Eye (tissue), 1 donor: ENCODE data around the gene C13orf46.
"Not testable (repeated sequence)": the region's sequence is repeated elsewhere in the genome, so short reads cannot be mapped to it uniquely, and the experiment has no call there.

ENCODE experiments used
- DNase-seq: peaks from one replicate; pipeline ENCODE4 v3.0.0-alpha.2; 2015

The C13orf46 gene

DNA sequence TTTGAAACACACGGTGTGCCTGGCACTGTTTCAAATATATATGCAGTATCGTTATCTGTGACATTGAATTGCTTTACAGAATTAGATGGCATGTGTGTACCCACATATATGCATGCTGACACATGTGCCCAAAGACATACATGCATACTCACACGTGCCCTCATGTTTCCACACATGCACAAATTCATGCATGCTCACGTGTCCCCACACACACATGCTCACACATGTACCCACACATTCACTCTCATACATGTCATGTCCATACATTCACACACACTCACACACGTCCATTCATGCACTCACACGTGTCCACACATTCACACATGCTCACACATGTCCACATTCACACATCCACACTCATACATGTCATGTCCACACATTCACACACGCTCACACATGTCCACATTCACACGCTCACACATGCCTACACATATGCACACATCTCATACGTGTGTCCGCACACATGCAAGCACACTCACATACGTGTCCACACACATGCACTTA, 17.9 kb upstream of the C13orf46 start:
- no peak for DNase-seq

DNA sequence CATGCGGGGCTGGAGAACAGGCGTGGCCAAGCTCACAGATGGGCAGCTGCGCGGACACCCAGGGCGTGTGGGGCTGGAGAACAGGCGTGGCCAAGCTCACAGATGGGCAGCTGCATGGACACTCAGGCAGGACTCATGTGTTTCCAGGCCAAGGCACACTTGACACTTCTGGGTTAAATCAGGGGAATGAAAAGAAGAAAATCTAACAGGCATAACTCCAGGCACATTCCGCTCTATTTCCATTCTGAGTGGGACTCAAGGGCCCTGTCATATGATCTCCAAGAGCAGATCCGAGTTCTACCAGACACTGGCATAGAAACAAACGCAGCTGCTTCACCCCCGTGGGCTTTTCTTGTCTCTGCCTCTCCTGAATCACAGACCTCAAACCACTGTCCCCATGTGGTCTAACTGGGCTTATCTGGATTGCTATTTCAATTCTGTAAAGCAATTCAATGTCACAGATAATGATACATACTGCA, 17.4 kb upstream of the C13orf46 start:
- peak; percentile 73 for DNase-seq

- DNase-seq, result no peak
These were observed 16.5 kb upstream of the C13orf46 start for GRCh38 chr13:113990321-113990837.

DNA sequence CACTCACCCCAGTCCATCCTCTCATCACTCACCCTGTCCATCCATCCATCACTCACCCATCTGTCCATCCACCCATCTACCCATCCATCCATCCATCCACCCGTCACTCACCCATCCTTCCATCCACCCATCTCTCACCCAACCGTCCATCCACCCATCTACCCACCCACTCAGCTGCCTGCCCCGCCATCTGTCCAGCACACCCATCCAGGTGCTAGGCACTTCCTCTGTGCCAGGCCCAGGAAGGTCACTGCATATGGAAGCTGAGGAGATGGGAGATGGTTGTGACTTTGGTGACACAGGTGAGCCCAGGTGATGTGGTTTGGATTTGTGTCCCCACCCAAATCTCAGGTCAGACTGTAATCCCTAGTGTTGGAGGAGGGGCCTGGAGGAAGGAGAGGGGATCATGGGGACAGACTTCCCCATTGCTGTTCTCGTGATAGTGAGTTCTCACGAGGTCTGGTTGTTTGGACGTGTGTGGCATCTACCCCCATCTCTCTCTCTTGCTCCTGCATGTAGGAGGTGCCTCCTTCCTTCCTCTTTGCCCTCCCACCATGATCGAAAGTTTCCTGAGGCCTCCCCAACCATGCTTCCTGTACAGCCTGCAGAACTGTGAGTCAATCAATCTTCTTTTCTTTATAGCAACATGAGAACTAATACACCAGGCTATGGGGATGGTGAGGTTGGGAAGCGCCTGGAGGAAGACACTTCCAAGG, 15.9 kb upstream of the C13orf46 start:
- no peak for DNase-seq

DNA sequence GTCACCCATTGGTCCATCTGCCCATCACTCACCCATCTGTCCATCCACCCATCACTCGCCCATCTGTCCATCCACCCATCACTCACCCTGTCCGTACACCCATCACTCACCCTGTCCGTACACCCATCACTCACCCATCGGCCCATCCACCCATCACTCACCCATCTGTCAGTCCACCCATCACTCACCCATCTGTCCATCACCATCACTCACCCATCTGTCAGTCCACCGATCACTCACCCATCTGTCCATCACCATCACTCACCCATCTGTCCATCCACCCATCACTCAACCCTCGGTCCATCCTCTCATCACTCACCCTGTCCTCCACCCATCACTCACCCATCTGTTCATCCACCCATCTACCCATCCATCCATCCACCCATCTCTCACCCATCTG, 15.0 kb upstream of the C13orf46 start:
- DNase-seq, result not testable (repeated sequence)

DNA sequence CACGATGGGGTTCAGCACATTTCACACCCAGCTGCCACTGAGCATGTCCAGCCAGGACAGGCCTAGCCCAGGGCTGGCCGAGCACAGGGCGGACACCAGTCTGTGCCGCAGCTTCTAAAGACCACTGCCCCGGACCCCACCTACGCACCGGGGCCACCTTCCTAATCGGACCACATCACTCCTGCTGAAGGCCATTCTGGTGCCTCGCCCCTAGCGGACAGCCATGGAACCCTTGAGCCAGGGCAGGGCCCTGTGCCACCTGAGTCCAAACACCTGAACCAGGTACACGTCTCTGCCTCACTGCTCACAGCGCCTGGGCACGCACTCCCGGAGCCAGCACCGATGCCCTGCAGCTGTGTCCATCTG, 8.4 kb upstream of the C13orf46 start:
- no peak for DNase-seq

GRCh38 chr13:113981611-113982295, 7.9 kb upstream of the C13orf46 start:
- DNase-seq, result no peak

- DNase-seq, result no peak
These were observed 7.3 kb upstream of the C13orf46 start for GRCh38 chr13:113981194-113981605.

DNA sequence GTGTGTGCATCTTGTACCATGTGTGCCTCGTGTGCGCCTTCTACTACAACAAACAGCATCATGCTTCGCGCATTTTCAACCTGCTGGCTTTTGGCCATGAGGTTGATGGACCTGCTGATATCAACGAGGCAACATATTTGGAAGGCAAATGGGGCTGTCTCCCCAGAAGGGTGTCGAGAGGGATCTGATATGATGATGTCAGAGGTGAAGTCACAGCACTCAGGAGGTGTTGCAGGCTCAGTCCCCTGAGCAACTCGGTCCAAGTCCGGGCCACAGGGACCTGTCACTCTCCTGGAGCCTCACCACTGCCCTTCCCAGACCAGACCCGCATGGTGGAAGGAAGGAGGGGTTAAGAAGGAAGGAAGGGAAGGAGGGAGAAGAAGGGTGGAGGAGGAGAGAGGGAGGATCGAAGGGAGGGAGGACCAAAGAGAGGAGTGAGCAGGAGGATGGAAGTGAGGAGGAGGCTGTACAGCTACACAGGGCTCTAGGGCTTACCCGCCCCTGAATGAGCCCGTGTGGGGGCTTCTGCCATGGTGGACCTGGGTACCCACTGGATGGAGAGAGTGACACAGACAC, 6.7 kb upstream of the C13orf46 start:
- DNase-seq, result no peak

- DNase-seq, result no peak
These were observed 6.1 kb upstream of the C13orf46 start for GRCh38 chr13:113979791-113980471.

GRCh38 chr13:113978741-113979481, 5.0 kb upstream of the C13orf46 start:
- no peak for DNase-seq

GRCh38 chr13:113977976-113978375, 4.1 kb upstream of the C13orf46 start:
- no peak for DNase-seq

DNA sequence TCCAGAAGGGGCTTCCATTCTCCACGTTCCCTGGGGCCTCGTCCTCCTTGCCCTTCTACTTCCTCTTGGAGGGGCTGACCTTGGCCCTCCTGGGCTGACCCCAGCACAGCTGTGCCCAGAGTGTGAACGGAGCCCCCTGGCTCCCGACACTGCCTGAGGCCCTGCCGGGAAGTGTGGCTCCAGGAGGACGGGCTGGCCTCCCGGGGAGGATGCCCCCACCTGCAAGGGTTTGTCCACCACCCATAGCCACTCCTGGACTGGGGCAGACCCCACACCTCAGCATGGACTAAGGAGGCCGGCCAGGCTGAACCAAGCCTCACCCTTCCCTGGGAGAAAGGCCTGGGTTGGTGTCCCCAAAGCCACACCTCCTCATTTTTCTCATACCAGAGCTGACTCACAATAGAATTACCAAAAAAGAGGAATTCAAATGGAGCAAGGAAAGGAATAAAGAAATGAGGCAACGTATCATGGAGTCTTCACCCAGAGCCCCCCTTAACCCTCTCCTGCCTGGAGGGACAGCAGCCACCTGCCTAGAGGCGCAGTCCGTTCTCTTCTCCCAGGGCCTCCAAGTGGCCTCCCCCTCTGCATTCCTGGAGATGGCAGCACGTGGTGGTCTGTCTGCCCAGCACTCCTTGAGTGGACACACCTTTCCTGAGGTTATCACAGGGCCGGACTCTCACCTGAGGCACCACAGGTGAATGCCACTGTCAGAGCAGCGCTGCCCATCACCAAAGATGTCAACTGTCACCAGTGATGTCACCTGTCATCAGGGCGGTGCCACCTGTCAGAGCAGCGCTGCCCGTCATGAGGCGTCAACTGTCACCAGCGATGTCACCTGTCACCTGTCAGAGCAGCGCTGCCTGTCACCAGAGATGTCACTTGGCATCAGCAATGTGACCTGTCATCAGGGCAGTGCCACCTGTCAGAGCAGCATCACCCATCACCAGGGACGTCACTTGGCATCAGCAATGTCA, 3.1 kb upstream of the C13orf46 start:
- DNase-seq, result no peak

DNA sequence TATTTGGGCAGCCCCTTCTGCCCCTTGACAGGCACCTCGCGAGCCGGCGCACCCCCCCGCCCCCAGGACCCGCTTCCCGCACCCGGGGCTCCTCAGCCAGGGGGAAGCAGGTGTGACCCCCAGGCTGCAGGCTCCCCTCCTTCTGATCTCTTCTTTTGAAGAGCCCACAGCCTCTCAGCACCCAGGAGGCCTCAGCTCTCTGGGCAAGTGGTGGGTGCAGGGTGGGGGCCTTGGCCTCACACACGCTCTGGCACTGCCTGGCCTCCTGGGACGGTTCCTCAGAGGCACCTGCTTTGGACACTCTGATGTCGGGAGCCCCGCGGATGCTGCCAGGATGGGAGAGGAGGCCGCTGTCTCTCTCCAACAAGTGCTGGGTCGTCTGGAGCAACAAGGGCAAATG, 1.5 kb upstream of the C13orf46 start:
- no peak for DNase-seq

- no peak for DNase-seq
These were observed 717 bp upstream of the C13orf46 start for GRCh38 chr13:113974304-113975281.

DNA sequence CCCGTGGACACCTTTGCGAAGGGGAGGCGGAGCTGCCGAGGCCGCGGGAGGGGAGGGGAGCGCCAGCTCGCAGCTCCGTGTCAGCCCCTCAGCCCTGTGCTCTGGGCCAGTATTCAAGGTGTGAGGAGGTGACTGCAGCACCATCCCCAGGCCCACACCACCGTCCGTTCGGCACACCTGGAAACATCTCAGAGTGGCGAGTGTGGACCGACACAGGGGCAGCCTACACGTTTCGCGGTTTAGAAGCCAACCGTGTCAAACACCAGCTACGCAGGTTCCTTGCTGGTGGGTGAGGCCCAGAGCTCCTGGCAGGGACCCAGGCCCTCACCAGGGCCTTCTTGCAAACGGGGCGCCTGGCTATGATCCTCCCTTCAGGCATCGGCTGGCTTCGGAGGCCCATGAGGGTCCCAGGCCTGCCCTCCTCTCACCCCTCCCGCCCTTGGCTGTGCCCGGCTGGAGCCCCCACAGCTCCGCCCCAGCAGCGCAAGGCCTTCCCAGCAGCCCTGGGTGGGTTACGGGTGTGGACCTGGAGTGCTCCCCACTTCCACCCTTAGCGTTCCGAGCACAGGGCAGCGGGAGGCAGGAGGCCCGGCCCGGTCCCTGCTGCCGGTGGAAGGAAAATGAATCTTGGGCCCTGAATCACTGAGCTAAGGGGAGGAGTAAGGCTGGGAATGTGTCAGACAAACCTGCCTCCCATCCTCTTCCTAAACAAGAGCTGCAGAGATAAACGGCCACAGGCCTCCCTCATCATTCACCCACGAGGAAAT, 1.2 kb downstream of the C13orf46 start:
- DNase-seq, result no peak

GRCh38 chr13:113971471-113972231, 2.2 kb downstream of the C13orf46 start:
- DNase-seq, result no peak

DNA sequence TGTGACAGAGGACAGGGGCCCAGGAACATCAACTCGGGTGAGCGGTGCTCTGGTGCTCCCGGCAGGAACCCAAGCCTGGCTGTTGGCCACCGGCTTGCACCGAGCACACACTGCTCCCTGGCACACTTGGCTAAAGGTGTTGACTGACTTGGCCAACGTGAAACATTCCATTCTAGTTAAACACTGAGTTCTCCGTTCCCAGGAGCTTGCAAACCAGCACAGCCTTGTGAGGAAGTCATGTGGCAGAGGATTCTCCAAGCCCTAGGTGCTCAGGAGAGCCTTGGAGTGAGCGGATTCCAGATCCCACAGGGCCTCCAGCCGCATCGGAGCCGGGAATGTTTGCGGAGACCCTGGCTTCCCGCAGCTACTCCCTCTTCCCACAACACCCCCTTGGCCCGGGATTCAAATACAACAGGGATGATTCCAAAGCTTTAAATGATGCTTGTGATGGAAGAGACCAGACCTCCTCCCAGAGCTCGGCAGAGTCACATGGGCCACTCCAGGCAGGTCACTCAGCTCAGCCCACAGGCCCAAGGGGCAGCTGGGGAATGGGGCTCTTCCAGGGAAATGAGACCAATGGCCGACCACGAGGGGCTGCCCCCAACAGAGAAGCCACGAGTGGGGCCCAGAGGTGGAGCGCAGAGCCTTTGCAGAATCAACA, 2.9 kb downstream of the C13orf46 start:
- DNase-seq, result no peak
